ENCODE results near the gene DNM3. TPM values are rescaled to one million over a fixed set of nuclear protein-coding genes. Genes with fewer than 3 reads are reported as not detected.

The DNM3 gene
- total and polyA plus RNA-seq, 10 of the 15 experiments (the other 5 are each of a cell fraction or from before 2014, with no cell fraction given), result 0.03 to 1.5 (median 0.08) TPM; not detected in 3

DNA sequence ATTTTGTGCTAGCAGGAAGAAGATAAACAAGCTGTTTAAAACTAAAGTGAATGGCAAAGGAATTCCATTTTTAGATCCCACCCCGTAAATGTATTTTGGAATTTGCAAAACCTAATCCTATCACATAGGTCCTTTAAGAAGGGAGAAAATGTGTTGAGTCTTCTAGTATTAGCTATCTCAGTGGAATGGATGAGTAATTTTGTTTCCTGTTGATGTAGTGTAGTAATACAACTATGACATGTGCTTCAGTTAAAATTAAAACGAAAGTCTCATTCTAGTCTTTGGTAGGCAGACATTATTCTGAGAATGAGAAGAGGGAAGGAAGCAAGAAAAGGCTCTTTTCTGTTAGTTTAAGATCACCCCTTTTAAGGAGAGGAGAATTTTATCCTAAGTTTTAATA is 313.3 kb downstream of the DNM3 start (continued):
- TF ChIP-seq SREBF1 (IDR thresholded peaks at IDR 0.05; ENCODE audit: low read length), result no peak

DNA sequence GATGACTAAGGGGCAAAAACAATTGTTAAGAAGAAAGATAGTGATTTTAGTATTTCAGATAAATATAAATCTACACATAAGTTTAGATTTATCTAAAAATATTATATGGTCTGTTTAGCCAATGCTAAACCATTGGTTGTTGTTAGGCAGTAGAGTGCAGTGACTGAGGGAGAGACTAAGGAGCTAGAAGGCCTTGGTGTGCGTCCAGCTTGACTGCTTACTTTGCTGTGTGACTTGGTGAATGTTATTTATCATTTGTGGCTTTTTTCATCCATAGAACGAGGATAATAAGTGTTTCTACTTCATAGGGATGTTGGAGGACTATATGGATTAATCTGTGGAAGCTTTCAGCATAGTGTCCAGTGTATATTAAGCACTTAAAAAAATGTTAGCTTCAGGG is 314.5 kb downstream of the DNM3 start:
- Histone ChIP-seq H3K4me2 (ENCODE audit: control insufficient read depth, insufficient read depth) (no peak overlapping the region), H3K9ac (ENCODE audit: control insufficient read depth, insufficient read depth, low read length) (no peak overlapping the region), H3K4me1 (ENCODE audit: control insufficient read depth, insufficient read depth, low read length) (no peaks in the 10 kb centered on the region), H3K27me3 (replicated peaks in 1 of 2; ENCODE audit: control insufficient read depth in 2 of 2, insufficient read depth in 2 of 2, low read length in 1 of 2) (no peaks in the 10 kb centered on the region), H3K4me3 (no peak overlapping the region), H2AFZ (ENCODE audit: control insufficient read depth, low read depth, low read length) (no peak overlapping the region), H3K79me2 (ENCODE audit: control insufficient read depth, insufficient read depth, low read length) (no peaks in the 10 kb centered on the region), H3K9me3 (replicated peaks; ENCODE audit: control insufficient read depth, insufficient read depth, low read length) (no peaks in the 10 kb centered on the region; the same call in 2 of the 3 replicates), H4K20me1 (ENCODE audit: control insufficient read depth, insufficient read depth) (no peaks in the 10 kb centered on the region), H3K27ac (ENCODE audit: control insufficient read depth, insufficient read depth) (no peak overlapping the region), H3K36me3 (ENCODE audit: control insufficient read depth in 2 of 2, insufficient read depth in 2 of 2, low read length in 1 of 2) (no peaks in the 10 kb centered on the region)
- ATAC-seq (no peak), FAIRE-seq (no peak), DNase-seq (ENCODE audit: low read depth, low spot score) (no peak)
- in situ Hi-C loops (cut with MboI) (no loop called here), intact Hi-C loops (cut with micrococcal nuclease; ENCODE audit: unreplicated experiment) (no loop called here)
- CTCF ChIA-PET, result interaction anchor here (0.6 to 1.2 kb wide), 4 partner anchors 10 to 243 kb away, joined by 3 to 5 read pairs (median 4); no protein-coding TSS in a partner anchor
- TF ChIP-seq, protein P1, sequence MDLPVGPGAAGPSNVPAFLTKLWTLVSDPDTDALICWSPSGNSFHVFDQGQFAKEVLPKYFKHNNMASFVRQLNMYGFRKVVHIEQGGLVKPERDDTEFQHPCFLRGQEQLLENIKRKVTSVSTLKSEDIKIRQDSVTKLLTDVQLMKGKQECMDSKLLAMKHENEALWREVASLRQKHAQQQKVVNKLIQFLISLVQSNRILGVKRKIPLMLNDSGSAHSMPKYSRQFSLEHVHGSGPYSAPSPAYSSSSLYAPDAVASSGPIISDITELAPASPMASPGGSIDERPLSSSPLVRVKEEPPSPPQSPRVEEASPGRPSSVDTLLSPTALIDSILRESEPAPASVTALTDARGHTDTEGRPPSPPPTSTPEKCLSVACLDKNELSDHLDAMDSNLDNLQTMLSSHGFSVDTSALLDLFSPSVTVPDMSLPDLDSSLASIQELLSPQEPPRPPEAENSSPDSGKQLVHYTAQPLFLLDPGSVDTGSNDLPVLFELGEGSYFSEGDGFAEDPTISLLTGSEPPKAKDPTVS (IDR thresholded peaks at IDR 0.05; ENCODE audit: low read depth, low read length), result no peak
- no peak for TF ChIP-seq BCL11A (IDR thresholded peaks at IDR 0.05; ENCODE audit: low read depth, low read length)
- TF ChIP-seq MTA3 (IDR thresholded peaks at IDR 0.05; ENCODE audit: borderline replicate concordance, low read length), result no peak
- no peak for TF ChIP-seq ZNF622 (IDR thresholded peaks at IDR 0.05)
- TF ChIP-seq SUZ12 (IDR thresholded peaks at IDR 0.05; ENCODE audit: unreplicated experiment), result no peak
- TF ChIP-seq, protein P2, sequence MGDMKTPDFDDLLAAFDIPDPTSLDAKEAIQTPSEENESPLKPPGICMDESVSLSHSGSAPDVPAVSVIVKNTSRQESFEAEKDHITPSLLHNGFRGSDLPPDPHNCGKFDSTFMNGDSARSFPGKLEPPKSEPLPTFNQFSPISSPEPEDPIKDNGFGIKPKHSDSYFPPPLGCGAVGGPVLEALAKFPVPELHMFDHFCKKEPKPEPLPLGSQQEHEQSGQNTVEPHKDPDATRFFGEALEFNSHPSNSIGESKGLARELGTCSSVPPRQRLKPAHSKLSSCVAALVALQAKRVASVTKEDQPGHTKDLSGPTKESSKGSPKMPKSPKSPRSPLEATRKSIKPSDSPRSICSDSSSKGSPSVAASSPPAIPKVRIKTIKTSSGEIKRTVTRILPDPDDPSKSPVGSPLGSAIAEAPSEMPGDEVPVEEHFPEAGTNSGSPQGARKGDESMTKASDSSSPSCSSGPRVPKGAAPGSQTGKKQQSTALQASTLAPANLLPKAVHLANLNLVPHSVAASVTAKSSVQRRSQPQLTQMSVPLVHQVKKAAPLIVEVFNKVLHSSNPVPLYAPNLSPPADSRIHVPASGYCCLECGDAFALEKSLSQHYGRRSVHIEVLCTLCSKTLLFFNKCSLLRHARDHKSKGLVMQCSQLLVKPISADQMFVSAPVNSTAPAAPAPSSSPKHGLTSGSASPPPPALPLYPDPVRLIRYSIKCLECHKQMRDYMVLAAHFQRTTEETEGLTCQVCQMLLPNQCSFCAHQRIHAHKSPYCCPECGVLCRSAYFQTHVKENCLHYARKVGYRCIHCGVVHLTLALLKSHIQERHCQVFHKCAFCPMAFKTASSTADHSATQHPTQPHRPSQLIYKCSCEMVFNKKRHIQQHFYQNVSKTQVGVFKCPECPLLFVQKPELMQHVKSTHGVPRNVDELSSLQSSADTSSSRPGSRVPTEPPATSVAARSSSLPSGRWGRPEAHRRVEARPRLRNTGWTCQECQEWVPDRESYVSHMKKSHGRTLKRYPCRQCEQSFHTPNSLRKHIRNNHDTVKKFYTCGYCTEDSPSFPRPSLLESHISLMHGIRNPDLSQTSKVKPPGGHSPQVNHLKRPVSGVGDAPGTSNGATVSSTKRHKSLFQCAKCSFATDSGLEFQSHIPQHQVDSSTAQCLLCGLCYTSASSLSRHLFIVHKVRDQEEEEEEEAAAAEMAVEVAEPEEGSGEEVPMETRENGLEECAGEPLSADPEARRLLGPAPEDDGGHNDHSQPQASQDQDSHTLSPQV (IDR thresholded peaks at IDR 0.05), result no peak
- TF ChIP-seq SMAD1 (IDR thresholded peaks at IDR 0.05; ENCODE audit: low read depth, partially characterized antibody), result no peak
- no peak for TF ChIP-seq NFIC (IDR thresholded peaks at IDR 0.05; ENCODE audit: low read depth, low read length)
- no TSS peak for BruUV-seq (replicated peaks)
- POLR2A ChIA-PET, result interaction anchor here (0.7 kb wide), 1 partner anchor 13 kb away, joined by 3 read pairs; no protein-coding TSS in a partner anchor
- RAD21 ChIA-PET (ENCODE audit: unreplicated experiment), result interaction anchor here (1.0 to 3.7 kb wide), 5 partner anchors 26 to 243 kb away, joined by 3 to 10 read pairs (median 4); no protein-coding TSS in a partner anchor
- 38% methylated on average over 2 of the region's 2 CpGs for WGBS (ENCODE audit: insufficient coverage, insufficient replicate concordance, low lambda C conversion rate, missing lambda C conversion rate)
- SMC1A ChIA-PET (ENCODE audit: uncharacterized antibody, unreplicated experiment), result interaction anchor here (1.3 to 3.2 kb wide), 7 partner anchors 8 to 244 kb away, joined by 3 to 10 read pairs (median 4); no protein-coding TSS in a partner anchor

Measured in GM12878 (cell line).